ENCODE measurements around the gene COA6.
"Not testable (repeated sequence)": the region's sequence is repeated elsewhere in the genome, so short reads cannot be mapped to it uniquely, and the experiment has no call there.

- not testable (repeated sequence) for TF ChIP-seq SNAI2 (CRISPR knock-in tag; IDR thresholded peaks at IDR 0.05); TOX (CRISPR knock-in tag; IDR thresholded peaks at IDR 0.05; ENCODE audit: borderline replicate concordance); ZNF70 (CRISPR knock-in tag; IDR thresholded peaks at IDR 0.05); ZC3H10 (CRISPR knock-in tag; IDR thresholded peaks at IDR 0.05); POU6F1 (CRISPR knock-in tag; IDR thresholded peaks at IDR 0.05; ENCODE audit: borderline replicate concordance, low read depth); ZFP30 (CRISPR knock-in tag; IDR thresholded peaks at IDR 0.05)
- TF ChIP-seq, protein P1, sequence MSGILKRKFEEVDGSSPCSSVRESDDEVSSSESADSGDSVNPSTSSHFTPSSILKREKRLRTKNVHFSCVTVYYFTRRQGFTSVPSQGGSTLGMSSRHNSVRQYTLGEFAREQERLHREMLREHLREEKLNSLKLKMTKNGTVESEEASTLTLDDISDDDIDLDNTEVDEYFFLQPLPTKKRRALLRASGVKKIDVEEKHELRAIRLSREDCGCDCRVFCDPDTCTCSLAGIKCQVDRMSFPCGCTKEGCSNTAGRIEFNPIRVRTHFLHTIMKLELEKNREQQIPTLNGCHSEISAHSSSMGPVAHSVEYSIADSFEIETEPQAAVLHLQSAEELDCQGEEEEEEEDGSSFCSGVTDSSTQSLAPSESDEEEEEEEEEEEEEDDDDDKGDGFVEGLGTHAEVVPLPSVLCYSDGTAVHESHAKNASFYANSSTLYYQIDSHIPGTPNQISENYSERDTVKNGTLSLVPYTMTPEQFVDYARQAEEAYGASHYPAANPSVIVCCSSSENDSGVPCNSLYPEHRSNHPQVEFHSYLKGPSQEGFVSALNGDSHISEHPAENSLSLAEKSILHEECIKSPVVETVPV (CRISPR knock-in tag; IDR thresholded peaks at IDR 0.05), result not testable (repeated sequence)
These were observed 6.4 kb downstream of the COA6 start for GRCh38 chr1:234379591-234380109.
